NCI-H510A treated with DMSO at 0.1 percent for 48 hours (cell line): ENCODE results near the gene APOBEC3F.
"Not testable (repeated sequence)": the region's sequence is repeated elsewhere in the genome, so short reads cannot be mapped to it uniquely, and the experiment has no call there.

Source experiments
- DNase-seq: peaks from one replicate; lab custom pipeline; 2025; lab: John Stamatoyannopoulos, UW

The APOBEC3F gene

GRCh38 chr22:39073981-39074380 is 33.3 kb downstream of the APOBEC3F start:
- DNase-seq = no peak

DNA sequence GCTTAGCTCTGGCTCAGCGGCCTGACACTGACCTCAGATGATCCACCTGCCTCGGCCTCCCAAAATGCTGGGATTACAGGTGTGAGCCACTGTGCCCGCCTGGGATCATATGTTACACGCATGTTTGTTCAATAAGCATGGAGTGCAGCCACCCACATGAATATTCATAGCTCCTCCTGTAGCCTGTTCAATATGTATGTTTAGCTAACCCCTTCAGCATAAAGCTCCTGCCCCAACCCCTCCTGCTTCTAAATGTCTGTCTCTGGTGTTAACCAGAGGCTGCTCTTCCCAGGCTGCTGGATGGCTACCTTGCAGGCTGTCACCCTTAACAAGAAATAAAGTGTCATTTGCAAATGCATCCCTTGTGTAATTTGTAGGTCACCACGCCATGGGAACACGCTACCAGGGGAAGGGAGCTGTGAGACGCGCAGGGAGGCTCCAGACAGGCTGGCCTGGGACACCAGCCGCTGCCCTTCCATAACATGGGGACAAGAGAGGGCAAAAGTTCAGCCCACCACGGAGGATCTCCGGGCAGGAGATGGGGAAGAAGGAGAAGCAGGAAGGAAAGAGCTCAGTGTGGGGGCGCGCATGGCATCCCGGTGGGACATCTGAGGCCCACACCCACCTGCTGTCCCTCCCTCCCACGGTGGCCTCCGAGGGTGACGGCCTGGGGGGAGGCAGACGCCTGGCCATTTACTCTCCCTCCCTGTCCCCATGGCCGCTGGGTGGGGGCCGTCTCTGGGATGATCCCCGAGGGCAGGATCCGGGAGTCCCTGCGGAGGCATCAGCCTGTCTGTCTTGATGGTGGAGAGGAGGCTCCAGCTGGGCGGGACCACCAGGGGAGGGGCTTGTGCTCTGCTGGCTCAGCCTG is 35.7 kb downstream of the APOBEC3F start:
- not testable (repeated sequence) for DNase-seq

- not testable (repeated sequence) for DNase-seq
Measured at GRCh38 chr22:39077026-39077840, 36.6 kb downstream of the APOBEC3F start, which contains the start of gene APOBEC3G. Gene APOBEC3G (plus strand): TSS chr22:39077275. CDS start chr22:39077362, 87 bp downstream.

GRCh38 chr22:39077912-39078311 is 37.2 kb downstream of the APOBEC3F start:
- not testable (repeated sequence) for DNase-seq

GRCh38 chr22:39078329-39078728 is 37.7 kb downstream of the APOBEC3F start:
- DNase-seq = no peak

DNA sequence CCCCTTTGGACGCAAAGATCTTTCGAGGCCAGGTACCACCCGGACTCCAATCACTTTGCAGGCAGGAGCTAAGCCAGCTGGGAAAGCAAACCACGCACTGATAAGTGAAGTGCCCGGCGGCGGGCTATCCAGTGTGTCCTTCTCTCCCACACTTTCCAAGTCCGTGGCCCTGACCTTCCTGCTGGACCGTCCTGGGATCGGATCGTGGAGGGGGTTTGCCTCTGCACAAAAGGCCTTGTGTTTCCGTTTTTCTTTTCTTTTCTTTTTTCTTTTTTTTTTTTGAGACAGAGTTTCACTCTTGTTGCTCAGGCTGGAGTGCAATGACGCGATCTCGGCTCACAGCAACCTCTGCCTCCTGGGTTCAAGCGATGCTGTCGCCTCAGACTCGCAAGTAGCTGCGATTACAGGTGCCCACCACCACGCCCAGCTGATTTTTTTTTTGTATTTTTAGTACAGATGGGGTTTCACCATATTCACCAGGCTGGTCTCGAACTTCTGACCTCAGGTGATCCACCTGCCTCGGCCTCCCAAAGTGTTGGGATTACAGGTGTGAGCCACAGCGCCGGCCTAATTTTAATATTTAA is 38.5 kb downstream of the APOBEC3F start:
- DNase-seq = not testable (repeated sequence)

DNA sequence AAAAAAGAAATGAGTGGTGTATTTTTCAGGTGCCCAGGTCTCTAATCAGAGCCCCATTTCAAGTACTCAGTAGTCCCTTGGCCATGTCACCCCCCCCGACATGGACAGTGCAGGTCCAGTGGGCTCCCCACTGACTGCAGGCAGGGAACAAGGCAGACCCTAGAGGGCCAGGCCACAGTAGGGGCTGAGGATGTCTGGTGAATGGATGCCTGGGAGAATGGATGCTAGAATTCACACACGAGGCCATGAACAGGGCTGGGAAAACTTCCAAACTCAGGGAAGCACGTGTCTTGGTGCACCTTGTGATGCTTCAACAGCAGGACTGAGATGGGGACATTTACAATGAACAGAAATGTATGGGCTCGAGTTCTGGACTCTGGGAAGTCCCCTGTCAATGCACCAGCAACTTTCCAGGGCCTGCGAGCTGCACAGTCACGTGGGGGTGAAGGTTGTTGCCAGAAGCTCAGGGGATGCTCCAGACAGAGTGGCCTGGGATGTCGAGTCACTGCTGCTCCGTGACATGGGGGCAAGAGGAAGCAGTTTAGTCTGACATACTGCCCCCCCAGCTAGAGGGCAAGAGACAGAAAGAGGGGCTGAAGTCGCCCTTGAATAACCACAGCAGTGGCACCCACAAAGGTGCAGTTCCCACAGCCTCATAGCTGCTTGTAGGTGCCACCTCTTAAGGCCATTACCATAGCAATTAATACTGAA is 39.5 kb downstream of the APOBEC3F start:
- DNase-seq = no peak

GRCh38 chr22:39081016-39081415 is 40.4 kb downstream of the APOBEC3F start:
- no peak for DNase-seq

GRCh38 chr22:39081598-39081997 is 40.9 kb downstream of the APOBEC3F start:
- no peak for DNase-seq

- no peak for DNase-seq
Measured at GRCh38 chr22:39083212-39084165, 42.8 kb downstream of the APOBEC3F start.

DNA sequence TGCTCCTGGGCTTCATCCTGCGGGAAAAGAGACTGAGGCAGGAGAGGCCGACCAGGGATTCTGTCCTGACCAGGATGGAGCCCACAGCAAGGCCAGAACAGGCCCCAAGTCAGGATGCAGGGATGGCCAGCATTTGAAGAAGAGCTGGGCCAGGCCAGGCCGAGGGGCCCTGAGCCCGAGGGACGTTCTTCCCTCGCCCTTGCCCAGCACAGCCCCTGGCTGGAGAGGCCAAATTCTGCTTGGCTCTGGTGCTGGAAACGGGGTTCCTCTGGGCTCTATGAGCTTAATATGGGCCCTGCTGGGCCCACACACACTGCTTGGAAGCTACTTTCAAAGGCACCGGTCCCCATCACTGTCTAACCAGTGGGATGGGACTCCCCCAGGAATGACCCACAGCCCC is 44.0 kb downstream of the APOBEC3F start:
- no peak for DNase-seq

DNA sequence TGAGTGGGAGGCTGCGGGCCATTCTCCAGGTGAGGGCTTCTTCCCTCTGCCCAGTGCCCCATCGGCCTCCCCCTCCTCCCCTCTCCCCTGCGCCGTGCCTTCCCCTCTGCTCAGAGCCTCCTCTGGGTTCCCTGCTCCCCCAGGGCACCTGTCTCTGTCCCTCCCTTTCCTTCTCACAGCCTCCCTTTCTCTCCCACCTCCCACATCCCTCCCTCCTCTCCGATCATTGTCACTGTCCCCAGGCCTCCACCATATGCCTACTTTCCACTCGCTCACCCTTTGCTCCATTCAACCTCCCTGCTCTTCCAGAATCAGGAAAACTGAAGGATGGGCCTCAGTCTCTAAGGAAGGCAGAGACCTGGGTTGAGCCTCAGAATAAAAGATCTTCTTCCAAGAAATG is 46.4 kb downstream of the APOBEC3F start:
- DNase-seq = no peak

- DNase-seq = peak; percentile 24
Measured at GRCh38 chr22:39087881-39088684, 47.4 kb downstream of the APOBEC3F start.

- no peak for DNase-seq
Measured at GRCh38 chr22:39088685-39089032, 48.0 kb downstream of the APOBEC3F start.

GRCh38 chr22:39089928-39090327 is 49.3 kb downstream of the APOBEC3F start:
- DNase-seq = no peak

DNA sequence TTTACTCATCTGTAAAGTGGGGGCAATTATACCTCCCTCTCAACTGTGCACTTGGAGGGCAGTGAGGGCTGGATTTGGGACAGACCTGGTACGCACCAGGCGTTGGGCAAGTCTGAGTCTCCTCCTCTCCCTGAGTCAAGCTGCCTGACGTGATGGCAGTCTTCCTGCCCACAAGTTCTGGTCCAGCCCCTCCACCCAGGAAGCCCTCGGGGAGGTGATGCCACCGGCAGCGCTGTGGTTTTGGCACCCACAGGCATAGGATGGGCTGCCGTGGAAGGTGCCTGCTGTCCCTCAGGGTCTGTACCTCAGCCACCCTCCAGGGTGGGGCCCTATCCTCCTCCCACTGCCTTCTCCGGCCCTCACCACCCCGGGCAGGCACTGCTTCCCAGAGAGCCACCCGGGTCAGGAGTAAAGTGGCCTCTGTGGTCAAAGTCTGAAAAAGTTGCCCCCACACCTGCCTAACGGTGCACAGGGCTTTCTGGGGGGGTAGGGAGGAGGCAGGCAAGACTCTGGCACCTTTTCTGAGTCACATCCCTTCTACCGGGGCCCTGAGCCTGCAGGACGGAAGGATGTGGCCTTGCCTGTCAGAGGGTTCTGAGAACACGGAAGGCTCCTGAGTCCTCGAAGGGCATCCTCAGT is 49.9 kb downstream of the APOBEC3F start:
- no peak for DNase-seq

- DNase-seq = no peak
Measured at GRCh38 chr22:39091126-39092081, 50.7 kb downstream of the APOBEC3F start.
